ENCODE measurements around the gene IZUMO4.

IZUMO4 gene

GRCh38 chr19:2099054-2099501, 2.4 kb downstream of the IZUMO4 start:
- TF ChIP-seq CTCF (IDR thresholded peaks at IDR 0.05; ENCODE audit: borderline replicate concordance, extremely low read depth, low read length, poor library complexity, severe bottlenecking) (no peak), EZH2 (IDR thresholded peaks at IDR 0.05; ENCODE audit: borderline replicate concordance, low read depth, low read length, severe bottlenecking) (no peak)
- ATAC-seq (ENCODE audit: insufficient read depth, low read depth) (no peak), DNase-seq (no peak)
- Histone ChIP-seq H3K4me2 (ENCODE audit: insufficient read depth, low read length) (no peak overlapping the region), H3K4me3 (ENCODE audit: low read depth in 1 of 2, low read length in 2 of 2) (no peak overlapping the region), H3K36me3 (ENCODE audit: insufficient read depth, low read length) (peaks cover 62% of the 10 kb centered on the region), H2AFZ (ENCODE audit: low read depth, low read length) (no peak overlapping the region), H4K20me1 (ENCODE audit: insufficient read depth, low read length) (peaks cover 44% of the 10 kb centered on the region), H3K4me1 (ENCODE audit: insufficient read depth, low read length) (peaks cover 24% of the 10 kb centered on the region), H3K27ac (ENCODE audit: low read length) (no peak overlapping the region), H3K27me3 (ENCODE audit: insufficient read depth, low read length, poor library complexity) (no peaks in the 10 kb centered on the region), H3K9me3 (ENCODE audit: insufficient read depth, low read length, severe bottlenecking) (no peaks in the 10 kb centered on the region), H3K9ac (ENCODE audit: low read depth, low read length) (no peak overlapping the region), H3K79me2 (ENCODE audit: insufficient read depth, low read length) (peaks cover 32% of the 10 kb centered on the region)

GRCh38 chr19:2099937-2100718, 3.4 kb downstream of the IZUMO4 start:
- peaks cover 17% of the 10 kb centered on the region for H3K4me1 ChIP-seq (ENCODE audit: insufficient read depth, low read length)
- no peak overlapping the region for H3K4me2 ChIP-seq (ENCODE audit: insufficient read depth, low read length)
- peaks cover 61% of the 10 kb centered on the region for H3K36me3 ChIP-seq (ENCODE audit: insufficient read depth, low read length)
- H3K79me2 ChIP-seq (ENCODE audit: insufficient read depth, low read length) = peaks cover 32% of the 10 kb centered on the region
- H3K27ac ChIP-seq (ENCODE audit: low read length) = no peak overlapping the region
- H3K9me3 ChIP-seq (ENCODE audit: insufficient read depth, low read length, severe bottlenecking) = no peaks in the 10 kb centered on the region
- no peak for DNase-seq
- H2AFZ ChIP-seq (ENCODE audit: low read depth, low read length) = no peak overlapping the region
- ATAC-seq (ENCODE audit: insufficient read depth, low read depth) = no peak
- peaks cover 46% of the 10 kb centered on the region for H4K20me1 ChIP-seq (ENCODE audit: insufficient read depth, low read length)
- H3K4me3 ChIP-seq (ENCODE audit: low read depth in 1 of 2, low read length in 2 of 2) = no peak overlapping the region
- H3K27me3 ChIP-seq (ENCODE audit: insufficient read depth, low read length, poor library complexity) = no peaks in the 10 kb centered on the region
- TF ChIP-seq EZH2 (IDR thresholded peaks at IDR 0.05; ENCODE audit: borderline replicate concordance, low read depth, low read length, severe bottlenecking) (no peak), CTCF (IDR thresholded peaks at IDR 0.05; ENCODE audit: borderline replicate concordance, extremely low read depth, low read length, poor library complexity, severe bottlenecking) (no peak)
- no peak overlapping the region for H3K9ac ChIP-seq (ENCODE audit: low read depth, low read length)

- Histone ChIP-seq H3K27ac (ENCODE audit: low read length) (no peak overlapping the region), H3K27me3 (ENCODE audit: insufficient read depth, low read length, poor library complexity) (no peaks in the 10 kb centered on the region), H3K4me1 (ENCODE audit: insufficient read depth, low read length) (peaks cover 17% of the 10 kb centered on the region), H3K9me3 (ENCODE audit: insufficient read depth, low read length, severe bottlenecking) (peaks cover 2% of the 10 kb centered on the region), H3K4me2 (ENCODE audit: insufficient read depth, low read length) (no peak overlapping the region), H4K20me1 (ENCODE audit: insufficient read depth, low read length) (peaks cover 45% of the 10 kb centered on the region), H3K9ac (ENCODE audit: low read depth, low read length) (no peak overlapping the region), H3K79me2 (ENCODE audit: insufficient read depth, low read length) (peaks cover 32% of the 10 kb centered on the region), H2AFZ (ENCODE audit: low read depth, low read length) (no peak overlapping the region), H3K36me3 (ENCODE audit: insufficient read depth, low read length) (peaks cover 61% of the 10 kb centered on the region), H3K4me3 (ENCODE audit: low read depth in 1 of 2, low read length in 2 of 2) (no peak overlapping the region)
- TF ChIP-seq CTCF (IDR thresholded peaks at IDR 0.05; ENCODE audit: borderline replicate concordance, extremely low read depth, low read length, poor library complexity, severe bottlenecking) = no peak
- TF ChIP-seq EZH2 (IDR thresholded peaks at IDR 0.05; ENCODE audit: borderline replicate concordance, low read depth, low read length, severe bottlenecking) = no peak
- no peak for ATAC-seq (ENCODE audit: insufficient read depth, low read depth)
- DNase-seq = no peak
These were observed 4.0 kb downstream of the IZUMO4 start for GRCh38 chr19:2100719-2101061.
